ENCODE data around the gene NOP58. TPM values are rescaled to one million over a fixed set of nuclear protein-coding genes. Genes with fewer than 3 reads are reported as not detected.

The NOP58 gene
- polyA plus RNA-seq, 3 donors, result 29.3 to 56.9 (median 46.3) TPM

DNA sequence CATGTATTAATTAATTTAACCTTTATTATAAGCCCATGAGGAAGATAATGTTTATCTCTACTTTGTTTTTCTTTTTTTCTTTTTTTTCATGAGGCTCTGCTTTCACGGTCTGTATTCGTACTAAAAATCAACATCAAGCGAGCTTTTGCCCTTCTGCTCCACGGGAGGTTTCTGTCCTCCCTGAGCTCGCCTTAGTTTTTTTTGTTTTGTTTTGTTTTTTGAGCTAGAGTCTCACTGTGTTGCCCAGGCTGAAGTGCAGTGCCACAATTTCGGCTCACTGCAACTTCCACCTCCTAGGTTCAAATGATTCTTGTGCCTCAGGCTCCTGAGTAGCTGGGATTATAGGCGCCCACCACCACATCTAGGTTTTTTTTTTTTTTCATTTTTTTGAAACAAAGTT is 80.6 kb downstream of the NOP58 start:
- 96 to 97% (median 97%) methylated on average over 7 of the region's 7 CpGs for WGBS, 3 donors
- H3K27ac ChIP-seq (ENCODE audit: low read depth, low read length), result no peak overlapping the region

Other genes starting within 250 kb of the NOP58 start
- 1 to 10 TPM; 1.6 to 5.2 (median 3.7) TPM for gene FZD7, start 231.9 kb upstream of the NOP58 start, polyA plus RNA-seq
- under 1 TPM in 2 of 3 donors, not detected in 1; 0.01 to 0.11 TPM for gene KIAA2012, start 192.5 kb upstream of the NOP58 start, polyA plus RNA-seq
- 100 to 1,000 TPM in 1 of 3 donors, 10 to 100 TPM in 2; 27.4 to 120 (median 54.8) TPM for gene SUMO1, start 27.2 kb upstream of the NOP58 start, polyA plus RNA-seq
- 10 to 100 TPM in 2 of 3 donors, 1 to 10 TPM in 1; 4.1 to 17.7 (median 12.3) TPM for gene BMPR2, start 110.6 kb downstream of the NOP58 start, polyA plus RNA-seq

Measured in adipose tissue (tissue), 3 donors.